Mammary epithelial cell (primary cell): Measurements from ENCODE around the gene SIK1.

ENCODE experiments used
- CTCF ChIP-seq, 2 donors: IDR thresholded peaks in 1 of 2; conservative IDR thresholded peaks in 1 of 2; 2 replicates each; pipeline ENCODE4 v1.5.1; 2011 to 2012; ENCODE audit warnings: inconsistent platforms in 2 of 2, low read length in 2 of 2, mild to moderate bottlenecking in 2 of 2, control low read depth in 1 of 2, low read depth in 1 of 2; ENCODE audit not compliant: insufficient read depth in 1 of 2; ENCODE audit errors: extremely low read depth in 1 of 2
- EZH2 ChIP-seq: IDR thresholded peaks from 2 replicates; pipeline ENCODE4 v1.6.1; 2012; ENCODE audit warnings: low read length, inconsistent platforms, borderline replicate concordance

DNA sequence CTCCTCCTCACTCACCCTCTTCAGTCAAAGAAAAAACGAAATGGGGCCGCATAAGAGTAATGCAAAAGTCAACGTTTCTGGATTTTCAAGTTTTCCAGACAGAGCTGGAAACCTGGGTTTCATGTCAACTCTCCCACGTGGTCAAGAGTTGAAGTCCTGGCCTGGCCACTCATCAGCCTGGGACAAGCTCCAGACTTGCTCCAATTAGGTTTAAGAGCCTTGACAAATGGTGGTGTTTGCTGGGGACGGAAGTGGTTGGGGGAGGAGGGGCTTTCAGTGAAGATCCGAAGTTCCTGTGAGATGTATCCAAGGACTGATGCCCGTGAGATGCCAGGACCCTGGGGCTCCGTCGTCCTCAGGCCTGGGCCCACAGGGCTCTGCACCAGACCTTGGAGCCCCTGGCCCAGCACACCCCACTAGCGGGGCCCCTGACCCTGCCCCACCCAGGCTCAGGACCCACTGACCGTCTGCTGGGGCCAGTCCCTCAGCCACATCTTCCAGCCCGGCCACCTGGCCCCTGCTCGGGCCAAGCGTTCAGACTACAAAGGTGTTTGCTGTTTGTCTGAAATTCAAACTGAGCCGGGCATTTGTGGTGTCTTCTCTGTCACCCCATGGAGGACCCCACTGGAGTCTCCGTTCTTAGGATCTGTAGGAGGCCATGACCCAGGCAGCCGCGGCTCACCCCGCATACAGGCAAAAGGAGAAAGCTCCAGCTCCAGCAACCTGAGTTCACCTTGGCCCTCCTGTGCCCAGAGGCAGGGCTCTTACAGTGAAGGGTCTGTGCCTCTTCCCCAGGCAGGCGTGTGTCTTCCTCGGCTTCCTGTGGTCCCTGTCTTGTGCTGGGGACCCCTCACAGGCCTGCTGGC is 53.3 kb downstream of the SIK1 start:
- TF ChIP-seq EZH2 = no peak
- no peak for TF ChIP-seq CTCF (conservative IDR thresholded peaks at IDR 0.05 in 1 of 2, IDR thresholded peaks at IDR 0.05 in 1 of 2; ENCODE audit: extremely low read depth in 1 of 2, insufficient read depth in 1 of 2, low read depth in 1 of 2, low read length in 2 of 2)
